ENCODE measurements around the gene UBL4A.
"Not testable (repeated sequence)": the region's sequence is repeated elsewhere in the genome, so short reads cannot be mapped to it uniquely, and the experiment has no call there.

The UBL4A gene

GRCh38 chrX:154507673-154508383, 21.4 kb upstream of the UBL4A start:
- no peak for DNase-seq

GRCh38 chrX:154506483-154507332, 20.3 kb upstream of the UBL4A start:
- no peak for DNase-seq

- DNase-seq = no peak
Measured at GRCh38 chrX:154505734-154506133, 19.3 kb upstream of the UBL4A start.

DNA sequence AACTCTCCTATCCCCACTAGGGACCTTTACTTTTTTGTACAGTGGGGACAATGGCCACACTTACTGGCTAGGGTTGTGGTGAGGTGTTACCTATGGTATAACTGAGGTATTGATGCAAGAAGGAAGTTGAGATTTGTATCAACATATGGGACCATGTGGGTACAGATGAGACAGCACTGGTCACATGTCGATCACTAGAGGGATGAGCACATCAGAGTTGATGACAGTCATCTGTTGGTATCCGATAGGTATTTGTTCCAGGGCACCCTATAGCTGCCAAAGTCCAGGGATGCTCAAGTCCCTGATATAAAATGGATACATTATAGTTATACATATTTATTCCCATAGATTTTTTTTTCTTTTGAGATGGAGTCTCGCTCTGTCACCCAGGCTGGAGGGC, 16.6 kb upstream of the UBL4A start:
- DNase-seq = no peak

DNA sequence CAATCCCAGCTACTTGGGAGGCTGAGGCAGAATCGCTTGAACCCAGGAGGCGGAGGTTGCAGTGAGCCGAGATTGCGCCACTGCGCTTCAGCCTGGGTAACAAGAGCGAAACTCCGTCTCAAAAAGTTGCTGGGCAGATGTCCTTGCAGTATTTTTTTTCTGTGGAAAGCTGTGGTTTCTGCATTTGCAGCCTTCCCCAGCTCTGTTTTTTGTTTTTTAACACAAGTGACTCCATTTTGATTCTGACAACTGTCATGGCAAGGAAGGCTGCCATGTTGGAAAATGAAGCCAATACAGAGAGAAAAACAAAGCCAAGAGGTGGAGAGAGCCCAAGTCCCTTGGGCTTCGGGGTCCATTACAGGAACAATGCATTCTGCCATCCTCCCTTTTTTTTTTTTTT, 15.7 kb upstream of the UBL4A start:
- no peak for DNase-seq

DNA sequence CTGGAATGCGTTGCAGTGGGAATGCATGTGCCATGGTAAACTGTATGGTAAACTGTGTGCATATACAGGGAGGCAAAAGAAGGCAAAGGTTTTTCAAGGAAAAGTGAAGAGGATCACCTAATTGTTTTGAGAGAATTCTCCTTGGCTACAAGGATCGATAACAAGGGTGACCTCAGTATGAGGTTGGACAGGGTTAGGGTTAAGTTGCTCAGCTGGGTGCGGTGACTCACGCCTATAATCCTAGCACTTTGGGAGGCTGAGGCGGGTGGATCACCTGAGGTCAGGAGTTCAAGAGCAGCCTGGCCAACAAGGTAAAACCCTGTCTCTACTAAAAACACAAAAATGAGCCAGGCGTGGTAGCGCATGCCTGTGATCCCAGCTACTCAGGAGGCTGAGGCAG, 15.0 kb upstream of the UBL4A start:
- not testable (repeated sequence) for DNase-seq

- DNase-seq = not testable (repeated sequence)
Measured at GRCh38 chrX:154496591-154497137, 10.2 kb upstream of the UBL4A start.

GRCh38 chrX:154495472-154495922, 9.1 kb upstream of the UBL4A start:
- DNase-seq = no peak

GRCh38 chrX:154494715-154495114, 8.3 kb upstream of the UBL4A start:
- no peak for DNase-seq

GRCh38 chrX:154490414-154491083, 4.1 kb upstream of the UBL4A start, which contains the start of gene SLC10A3:
Gene SLC10A3 (minus strand): TSS chrX:154490629. CDS start chrX:154488940, 1,689 bp downstream.
- peak; percentile 91 for DNase-seq

DNA sequence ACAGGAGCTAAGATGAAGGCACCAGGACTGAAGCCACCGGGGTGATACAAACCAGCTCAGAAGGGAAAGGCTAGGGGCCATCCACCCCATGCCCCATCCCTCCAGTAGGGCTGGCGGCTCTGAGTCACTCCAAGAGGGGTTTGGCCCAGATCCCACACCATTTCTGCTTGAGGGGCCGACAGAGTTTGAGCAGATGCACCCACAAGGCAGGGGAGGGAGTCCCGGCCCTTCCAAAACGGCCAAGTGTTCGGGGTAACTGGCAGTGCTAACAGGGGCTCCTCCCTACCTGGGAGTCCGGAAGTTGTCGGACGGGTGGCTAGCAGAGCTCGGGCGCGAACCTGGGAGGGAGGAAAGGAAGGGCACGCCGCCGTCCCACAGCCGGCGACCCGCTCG, 3.6 kb upstream of the UBL4A start:
- peak; percentile 16 for DNase-seq

GRCh38 chrX:154489182-154489581, 2.8 kb upstream of the UBL4A start:
- no peak for DNase-seq

GRCh38 chrX:154488336-154489075, 2.1 kb upstream of the UBL4A start:
- no peak for DNase-seq

- no peak for DNase-seq
Measured at GRCh38 chrX:154487518-154488290, 1.3 kb upstream of the UBL4A start.

- no peak for DNase-seq
Measured at GRCh38 chrX:154486052-154486395, 391 bp downstream of the UBL4A start.

DNA sequence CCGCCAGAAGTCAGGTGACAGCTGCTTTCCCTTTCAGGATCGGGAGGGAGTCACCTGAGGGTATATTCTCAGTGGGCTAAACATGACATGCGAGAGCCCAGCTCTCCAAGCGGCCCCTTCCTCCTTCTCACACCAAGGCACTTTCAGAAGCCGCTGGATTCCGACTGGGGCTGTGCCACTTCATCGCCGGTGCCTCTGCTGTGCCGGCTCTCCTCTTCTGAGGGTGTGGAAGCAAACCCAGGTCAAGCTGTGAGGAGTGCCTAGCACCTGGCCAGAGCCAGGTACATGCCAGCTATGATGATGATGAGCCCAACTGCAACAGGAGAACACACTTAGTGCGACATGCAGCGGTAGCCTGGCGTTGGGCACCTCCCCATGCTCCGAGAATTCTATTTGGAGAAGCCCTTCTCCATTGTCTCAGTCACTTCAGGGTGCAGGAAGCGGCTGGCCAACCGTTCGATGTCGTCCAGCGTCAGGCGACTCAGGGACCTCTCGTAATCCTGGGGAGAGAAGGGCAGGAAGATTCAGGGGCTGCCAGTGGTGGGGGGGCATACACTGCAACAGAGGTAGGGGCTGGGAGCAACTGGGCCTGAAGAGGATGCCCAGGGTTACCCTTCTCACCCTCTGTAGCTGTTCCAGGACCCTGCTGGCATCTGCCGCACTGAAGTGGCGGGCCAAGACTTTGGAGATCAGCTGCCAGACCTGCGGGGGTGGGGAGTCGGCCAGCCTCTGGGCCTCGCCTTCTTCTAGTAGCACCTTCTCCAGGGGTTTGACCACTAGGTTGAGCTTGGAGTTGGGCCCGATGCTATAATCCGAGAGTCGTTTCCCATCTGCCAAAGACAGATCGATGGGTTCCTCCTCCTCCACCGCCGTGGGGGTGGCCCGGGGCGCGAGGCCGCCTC, 1.0 kb downstream of the UBL4A start:
- no peak for DNase-seq

DNA sequence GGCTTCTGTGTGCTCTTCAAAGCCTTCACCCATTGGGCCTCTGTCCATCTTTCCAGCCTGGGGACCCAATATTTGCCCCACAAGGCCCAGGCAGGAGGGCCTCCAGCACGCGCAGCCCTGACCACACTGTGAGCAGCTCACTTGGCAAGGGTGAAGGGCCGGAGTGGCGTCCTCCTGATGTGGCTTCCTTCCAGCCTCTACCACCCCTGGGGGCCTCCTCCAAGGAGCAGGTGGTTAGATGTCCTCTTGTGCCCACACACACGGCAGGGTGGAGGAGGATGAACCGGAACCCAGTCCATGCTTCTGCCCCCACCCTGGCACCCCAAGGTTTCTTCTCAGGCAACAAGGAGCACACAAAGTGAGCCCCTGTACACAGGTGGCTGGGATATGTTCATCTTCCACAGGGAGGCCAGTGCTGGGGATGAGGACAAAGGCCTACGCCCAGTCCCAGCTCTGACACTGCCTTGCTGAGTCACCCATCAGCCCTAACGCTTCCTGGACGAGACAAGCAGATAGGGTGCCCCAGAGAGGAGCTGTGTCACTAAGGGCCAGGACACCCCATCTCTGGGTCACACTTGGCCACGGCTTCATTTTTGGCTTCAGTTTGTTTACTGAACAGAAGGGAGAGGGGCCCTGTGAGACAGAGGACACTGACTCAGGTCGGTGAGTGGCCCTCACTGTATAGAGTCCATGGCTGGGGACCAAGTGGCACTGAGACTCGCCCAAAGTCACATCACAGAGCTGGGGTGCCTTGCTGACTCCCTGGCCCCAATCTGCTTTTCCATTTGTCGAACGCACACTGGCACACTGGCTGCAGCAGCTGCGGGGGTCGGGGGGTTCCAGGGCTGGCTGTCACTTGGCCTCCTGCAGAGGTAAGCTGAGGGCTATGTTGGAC, 1.9 kb downstream of the UBL4A start:
- no peak for DNase-seq

DNA sequence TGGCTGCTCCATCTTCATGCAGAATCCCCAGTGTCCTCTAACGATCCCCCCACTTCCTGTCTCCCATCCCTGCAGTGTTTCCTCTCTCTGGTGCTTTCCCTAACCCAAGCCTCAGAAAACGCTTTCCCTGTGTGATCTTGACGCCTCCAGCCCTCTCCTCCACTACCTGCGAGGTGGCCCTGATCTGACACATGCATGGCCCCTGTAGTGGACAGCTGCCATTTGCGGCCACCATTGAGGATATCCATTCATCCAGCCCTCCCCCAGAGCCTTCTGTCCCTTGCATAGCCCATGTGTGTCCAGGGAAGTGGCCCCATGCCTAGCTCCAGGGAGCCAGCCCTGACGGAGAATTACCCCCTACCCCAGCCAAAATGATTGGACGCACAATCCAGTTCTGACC, 3.1 kb downstream of the UBL4A start:
- no peak for DNase-seq

DNA sequence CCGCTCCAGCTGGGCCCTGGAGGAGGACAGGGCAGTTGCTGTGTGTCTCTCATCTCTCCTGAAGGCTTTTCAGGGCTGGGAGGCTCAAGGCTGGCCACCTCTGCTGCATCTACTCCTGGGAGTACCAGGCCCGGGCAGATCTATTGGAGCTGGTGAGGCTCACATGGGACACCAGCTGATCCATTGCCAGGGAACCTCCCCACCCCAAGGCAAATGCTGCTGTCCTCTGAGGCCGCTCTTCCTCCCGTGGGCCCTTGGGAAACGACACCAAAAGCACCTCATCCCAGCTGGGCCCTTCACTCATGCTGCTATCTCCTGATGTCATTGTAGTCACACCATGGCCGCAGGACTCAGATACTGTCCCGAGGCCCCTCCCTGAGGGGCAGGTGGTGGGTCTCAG, 3.6 kb downstream of the UBL4A start:
- no peak for DNase-seq
